Activated CD4-positive, alpha-beta T cell treated with anti-CD3 and anti-CD28 coated beads for 36 hours (primary cell): ENCODE data around the gene TRAPPC11. TPM values are rescaled to one million over a fixed set of nuclear protein-coding genes. Genes with fewer than 3 reads are reported as not detected.

ENCODE experiments used
- ATAC-seq: fragments of 200-7000 bp; cut with Tn5 transposase; one replicate; pipeline ENCODE4 v1.10.0; 2021; ENCODE audit warnings: mild to moderate bottlenecking, moderate library complexity
- CTCF ChIA-PET: fragments of 350-600 bp; sonication (Branson Sonifier 250); formaldehyde crosslinking; loops from one replicate; lab custom pipeline; 2021; ENCODE audit warnings: antibody characterized with exemption; lab: Charles Lee
- POLR2A ChIA-PET: fragments of 350-600 bp; sonication (Branson Sonifier 250); formaldehyde crosslinking; loops from one replicate; lab custom pipeline; 2021; ENCODE audit warnings: antibody characterized with exemption, inconsistent platforms; lab: Charles Lee
- DNase-seq: peaks from one replicate; pipeline ENCODE4 v3.0.0-alpha.2; 2020
- H3K27ac Mint-ChIP-seq: one replicate; pipeline ENCODE4 v1.8.0; 2021; ENCODE audit warnings: mixed read lengths
- H3K27me3 Mint-ChIP-seq: one replicate; pipeline ENCODE4 v1.8.0; 2021; ENCODE audit warnings: mixed read lengths
- H3K36me3 Mint-ChIP-seq: one replicate; pipeline ENCODE4 v1.8.0; 2021; ENCODE audit warnings: low read depth, mixed read lengths
- H3K4me1 Mint-ChIP-seq: one replicate; pipeline ENCODE4 v1.8.0; 2021; ENCODE audit warnings: mixed read lengths
- H3K4me3 Mint-ChIP-seq: one replicate; pipeline ENCODE4 v1.8.0; 2021; ENCODE audit warnings: mild to moderate bottlenecking, moderate library complexity, mixed read lengths
- H3K9me3 Mint-ChIP-seq: one replicate; pipeline ENCODE4 v1.8.0; 2021; ENCODE audit warnings: low read depth, mixed read lengths
- intact Hi-C, 2 experiments: fragments of 100-400 bp; cut with DNase I in 1 of 2; cut with micrococcal nuclease in 1 of 2; formaldehyde crosslinking; loops; one replicate each; pipeline versions ENCODE4 v1.14.2 to v1.15.1; 2022 to 2024; cut with DNase I, micrococcal nuclease
- total RNA-seq, 2 experiments: library from RNA; stranded (reverse); gene quantifications; one replicate each; pipeline ENCODE4 v1.2.3, GENCODE V29; 2021

The TRAPPC11 gene
- total RNA-seq, 2 experiments from 2014 or later, result 27.7 to 37.9 TPM

DNA sequence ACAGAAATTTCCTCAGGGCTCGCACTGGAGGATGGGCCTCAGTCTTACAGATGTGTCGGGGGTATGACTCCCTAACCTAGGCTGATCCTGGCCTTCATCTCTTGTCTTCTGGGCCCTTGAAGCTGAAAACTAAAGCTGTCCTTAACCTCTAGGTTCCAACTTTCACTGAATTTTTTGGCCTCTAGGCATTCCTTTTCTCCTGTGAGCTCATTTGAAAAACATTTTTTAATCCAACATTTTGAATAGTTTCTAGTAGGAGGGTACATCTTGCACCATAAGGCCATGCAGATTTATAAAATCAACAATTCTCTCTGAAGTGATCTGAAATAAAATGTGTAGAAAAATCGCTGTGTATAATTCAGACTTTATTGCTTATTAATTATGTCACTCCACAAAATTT lies 19.8 kb upstream of the TRAPPC11 start:
- no peak overlapping the region for H3K27ac Mint-ChIP-seq
- H3K4me1 Mint-ChIP-seq, result peaks cover 10% of the 10 kb centered on the region
- no peaks in the 10 kb centered on the region for H3K27me3 Mint-ChIP-seq
- no peak for DNase-seq
- H3K4me3 Mint-ChIP-seq, result no peak overlapping the region
- no peak for ATAC-seq
- POLR2A ChIA-PET, result no interaction called here
- intact Hi-C loops, result no loop called here
- CTCF ChIA-PET, result interaction anchor here (0.6 kb wide), 1 partner anchor 41 kb away, joined by 3 read pairs; no protein-coding TSS in a partner anchor
- no peaks in the 10 kb centered on the region for H3K9me3 Mint-ChIP-seq
- H3K36me3 Mint-ChIP-seq, result peaks cover 18% of the 10 kb centered on the region

DNA sequence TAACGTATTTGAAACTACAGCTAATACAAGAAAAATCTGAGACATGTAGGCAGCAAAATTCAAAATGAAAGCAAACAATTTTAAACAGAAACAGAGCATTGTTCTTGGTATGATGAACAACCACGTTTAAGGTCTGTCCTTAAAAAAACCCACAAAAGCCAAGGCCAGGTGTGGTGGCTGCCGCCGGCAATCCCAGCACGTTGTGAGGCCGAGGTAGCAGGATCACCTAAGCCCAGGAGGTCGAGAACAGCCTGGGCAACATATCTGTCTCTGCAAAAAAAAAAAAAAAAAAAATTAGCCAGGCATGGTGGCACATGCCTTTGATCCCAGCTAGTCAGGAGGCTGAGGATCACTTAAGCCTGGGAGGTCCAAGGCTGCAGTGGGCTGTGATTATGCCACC lies 13.8 kb upstream of the TRAPPC11 start:
- Mint-ChIP-seq H3K4me3 (no peak overlapping the region), H3K27ac (no peak overlapping the region), H3K9me3 (no peaks in the 10 kb centered on the region), H3K36me3 (peaks cover 32% of the 10 kb centered on the region), H3K4me1 (peaks cover 5% of the 10 kb centered on the region), H3K27me3 (no peaks in the 10 kb centered on the region)
- ATAC-seq (no peak), DNase-seq (no peak)
- intact Hi-C loops, result no loop called here
- ChIA-PET CTCF (no interaction called here), POLR2A (no interaction called here)

DNA sequence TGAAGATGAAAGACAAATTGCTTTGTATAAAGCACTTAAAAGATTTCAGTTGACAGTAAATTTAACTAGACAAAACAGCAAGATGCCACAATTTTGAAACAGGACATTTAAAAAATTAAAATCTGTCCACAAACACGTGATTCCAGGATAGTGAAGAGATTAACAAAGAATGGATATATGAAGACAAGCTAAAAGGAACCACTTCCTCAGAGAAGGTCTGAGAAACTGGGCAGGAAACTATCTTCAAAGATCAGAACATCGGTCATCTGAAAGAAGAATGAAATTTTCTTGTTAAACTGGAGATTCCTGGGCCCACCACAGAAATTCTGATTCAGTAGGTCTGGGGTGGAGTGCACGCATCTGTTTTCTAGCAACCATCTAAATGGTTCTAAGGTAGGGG lies 1.5 kb upstream of the TRAPPC11 start:
- Mint-ChIP-seq H3K4me1 (peaks cover 31% of the 10 kb centered on the region), H3K4me3 (peak overlapping the region; percentile 97), H3K36me3 (peaks cover 26% of the 10 kb centered on the region), H3K9me3 (no peaks in the 10 kb centered on the region), H3K27me3 (no peaks in the 10 kb centered on the region), H3K27ac (no peak overlapping the region)
- CTCF ChIA-PET, result no interaction called here
- ATAC-seq (no peak), DNase-seq (no peak)
- intact Hi-C loops, result loop anchor here in 1 of 2 experiments (5.0 to 10.0 kb wide), 4 partner anchors 577 to 1815 kb away; partner anchors contain the start of genes ACSL1, CCDC110 and DCTD
- POLR2A ChIA-PET, result no interaction called here

DNA sequence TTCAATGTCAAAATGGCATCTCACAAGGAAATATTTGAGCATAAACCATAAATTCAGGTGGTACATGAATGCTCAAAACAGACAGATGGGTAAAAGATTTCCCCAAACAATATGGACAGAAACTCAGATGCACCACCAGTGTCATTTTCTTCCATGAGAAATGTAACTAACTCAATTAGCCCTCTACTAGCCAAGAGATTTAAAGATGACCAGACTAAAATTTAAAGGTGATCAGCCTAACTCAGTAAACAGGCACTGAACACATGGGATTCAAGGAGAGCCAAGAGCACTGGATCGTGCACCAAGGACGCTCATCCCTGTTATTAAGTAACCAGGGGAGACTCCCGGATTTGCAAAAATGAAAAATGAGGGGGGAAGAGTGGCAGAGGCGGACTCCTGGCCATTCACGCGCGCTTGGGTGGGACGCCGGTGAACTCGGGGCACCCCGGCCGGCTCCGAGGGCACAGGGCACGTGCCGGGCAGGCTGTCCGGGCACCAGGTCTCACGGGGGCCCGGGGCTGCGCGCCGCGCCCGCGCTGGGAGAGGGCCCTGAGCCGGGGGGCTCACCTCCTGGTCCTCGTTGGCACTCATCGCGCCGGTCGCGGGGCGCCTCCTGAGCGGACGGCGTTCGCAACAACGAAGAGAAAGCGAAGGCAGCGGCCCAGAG lies 598 bp upstream of the TRAPPC11 start:
- intact Hi-C loops, result loop anchor here (1.0 to 10.0 kb wide), 9 partner anchors 64 to 1814 kb away; partner anchors contain the start of genes CDKN2AIP (in 2 of the 2), ACSL1 (in 1 of the 2), CCDC110 (in 1 of the 2) and CENPU (in 1 of the 2)
- Mint-ChIP-seq H3K9me3 (no peaks in the 10 kb centered on the region), H3K4me1 (peaks cover 31% of the 10 kb centered on the region), H3K4me3 (peak overlapping the region; percentile 97), H3K27me3 (no peaks in the 10 kb centered on the region), H3K27ac (peak overlapping the region; percentile 95), H3K36me3 (peaks cover 19% of the 10 kb centered on the region)
- DNase-seq (peak; percentile 34), ATAC-seq (no peak)
- ChIA-PET POLR2A (no interaction called here), CTCF (no interaction called here)

GRCh38 chr4:183659872-183660242 lies 764 bp downstream of the TRAPPC11 start:
- ATAC-seq, result no peak
- Mint-ChIP-seq H3K36me3 (peaks cover 17% of the 10 kb centered on the region), H3K27me3 (no peaks in the 10 kb centered on the region), H3K4me1 (peaks cover 35% of the 10 kb centered on the region), H3K27ac (peak overlapping the region; percentile 88), H3K9me3 (no peaks in the 10 kb centered on the region), H3K4me3 (peak overlapping the region; percentile 97)
- ChIA-PET POLR2A (interaction anchor here (0.6 kb wide), 1 partner anchor 151 kb away, joined by 5 read pairs; no protein-coding TSS in a partner anchor), CTCF (interaction anchor here (0.5 to 1.3 kb wide), 3 partner anchors 10 to 799 kb away, joined by 4 to 5 read pairs (median 4); no protein-coding TSS in a partner anchor)
- intact Hi-C loops, result loop anchor here (1.0 to 10.0 kb wide), 9 partner anchors 63 to 1812 kb away; partner anchors contain the start of genes CDKN2AIP (in 2 of the 2), ACSL1 (in 1 of the 2), CCDC110 (in 1 of the 2) and CENPU (in 1 of the 2)
- no peak for DNase-seq

DNA sequence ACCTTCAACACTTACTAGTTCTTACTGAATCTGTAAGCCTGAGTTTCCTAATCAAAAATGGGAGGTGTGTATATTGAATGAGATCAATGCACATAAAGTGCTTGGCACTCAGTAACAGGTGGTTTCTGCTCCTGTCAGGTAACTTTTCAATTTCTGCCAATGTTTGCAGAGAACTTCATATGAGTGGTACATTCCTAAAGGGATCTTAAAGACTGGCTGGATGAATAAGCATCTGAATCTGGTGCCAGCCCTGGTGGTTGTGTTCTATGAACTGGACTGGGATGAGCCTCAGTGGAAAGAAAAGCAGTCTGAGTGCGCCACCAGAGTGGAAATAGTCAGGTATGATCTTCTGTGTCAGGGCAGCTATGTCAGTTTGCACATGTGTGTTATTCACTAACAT lies 7.0 kb downstream of the TRAPPC11 start:
- ATAC-seq (no peak), DNase-seq (no peak)
- intact Hi-C loops, result no loop called here
- Mint-ChIP-seq H3K27me3 (no peaks in the 10 kb centered on the region), H3K27ac (no peak overlapping the region), H3K9me3 (no peaks in the 10 kb centered on the region), H3K4me3 (no peak overlapping the region), H3K4me1 (peaks cover 7% of the 10 kb centered on the region), H3K36me3 (peaks cover 28% of the 10 kb centered on the region)
- ChIA-PET CTCF (interaction anchor here (1.1 kb wide), 1 partner anchor 9 kb away, joined by 3 read pairs; no protein-coding TSS in a partner anchor), POLR2A (no interaction called here)

- Mint-ChIP-seq H3K4me1 (peaks cover 3% of the 10 kb centered on the region), H3K4me3 (no peak overlapping the region), H3K36me3 (peaks cover 31% of the 10 kb centered on the region), H3K9me3 (no peaks in the 10 kb centered on the region), H3K27ac (no peak overlapping the region), H3K27me3 (no peaks in the 10 kb centered on the region)
- no peak for ATAC-seq
- POLR2A ChIA-PET, result no interaction called here
- no peak for DNase-seq
- intact Hi-C loops, result no loop called here
- CTCF ChIA-PET, result interaction anchor here (0.9 kb wide), 1 partner anchor 10 kb away, joined by 5 read pairs; no protein-coding TSS in a partner anchor
Measured at GRCh38 chr4:183670251-183670650, 11.2 kb downstream of the TRAPPC11 start.

DNA sequence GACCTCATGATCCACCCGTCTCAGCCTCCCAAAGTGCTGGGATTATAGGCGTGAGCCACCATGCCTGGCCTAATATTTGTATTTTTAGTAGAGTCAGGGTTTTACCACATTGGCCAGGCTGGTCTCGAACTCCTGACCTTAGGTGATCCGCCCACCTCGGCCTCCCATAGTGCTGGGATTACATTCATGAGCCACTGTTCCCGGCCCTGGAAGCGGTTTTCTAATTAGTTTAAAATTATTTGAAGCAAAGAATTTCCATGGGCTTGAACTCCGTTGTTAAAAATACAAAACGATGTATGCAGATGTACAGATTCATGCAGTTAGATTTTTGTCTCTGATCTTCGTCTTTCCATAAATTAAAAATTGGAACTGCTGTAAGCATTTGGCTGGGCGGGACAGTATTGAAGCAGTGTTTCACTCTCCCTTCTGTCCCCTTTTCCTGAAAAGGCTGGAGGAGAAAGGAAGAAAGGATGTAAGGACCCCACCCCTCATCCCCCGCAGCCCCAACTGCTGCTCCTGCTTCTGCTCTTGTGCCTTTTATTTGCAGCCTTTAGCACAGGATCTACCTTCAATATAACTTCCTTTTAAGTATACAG lies 12.0 kb downstream of the TRAPPC11 start:
- intact Hi-C loops, result no loop called here
- H3K27ac Mint-ChIP-seq, result no peak overlapping the region
- no peaks in the 10 kb centered on the region for H3K9me3 Mint-ChIP-seq
- no peaks in the 10 kb centered on the region for H3K4me1 Mint-ChIP-seq
- H3K4me3 Mint-ChIP-seq, result no peak overlapping the region
- H3K27me3 Mint-ChIP-seq, result no peaks in the 10 kb centered on the region
- H3K36me3 Mint-ChIP-seq, result peaks cover 28% of the 10 kb centered on the region
- POLR2A ChIA-PET, result no interaction called here
- no peak for ATAC-seq
- DNase-seq, result no peak
- CTCF ChIA-PET, result no interaction called here

GRCh38 chr4:183674153-183674552 lies 15.1 kb downstream of the TRAPPC11 start:
- H3K9me3 Mint-ChIP-seq, result no peaks in the 10 kb centered on the region
- POLR2A ChIA-PET, result no interaction called here

DNA sequence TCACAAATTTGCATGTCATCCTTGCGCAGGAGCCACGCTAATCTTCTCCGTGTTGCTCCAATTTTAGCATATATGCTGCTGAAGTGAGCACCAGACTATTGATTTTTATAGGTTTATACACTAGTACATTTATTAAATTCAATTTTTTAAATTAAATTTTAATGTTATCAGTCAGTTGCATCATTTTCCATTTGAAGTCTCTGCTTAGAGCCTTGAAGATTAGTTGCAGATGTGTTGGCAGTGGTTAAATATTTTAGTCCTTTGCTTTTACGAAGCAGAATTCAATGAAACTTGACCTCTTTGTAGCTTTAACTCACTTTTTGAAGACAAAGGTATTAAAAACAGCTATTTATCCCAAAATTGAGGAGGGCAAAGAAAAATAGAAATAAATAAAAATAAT lies 16.5 kb downstream of the TRAPPC11 start:
- Mint-ChIP-seq H3K27ac (no peak overlapping the region), H3K4me1 (no peaks in the 10 kb centered on the region), H3K4me3 (no peak overlapping the region), H3K36me3 (peaks cover 20% of the 10 kb centered on the region), H3K27me3 (no peaks in the 10 kb centered on the region), H3K9me3 (no peaks in the 10 kb centered on the region)
- DNase-seq, result no peak
- CTCF ChIA-PET, result interaction anchor here (1.0 kb wide), 1 partner anchor 10 kb away, joined by 3 read pairs; no protein-coding TSS in a partner anchor
- POLR2A ChIA-PET, result no interaction called here
- ATAC-seq, result no peak
- intact Hi-C loops, result no loop called here

More at GRCh38 chr4:183674153-183674552, 15.1 kb downstream of the TRAPPC11 start:
- Mint-ChIP-seq H3K4me3 (no peak overlapping the region), H3K27me3 (no peaks in the 10 kb centered on the region), H3K4me1 (no peaks in the 10 kb centered on the region), H3K36me3 (peaks cover 23% of the 10 kb centered on the region), H3K27ac (no peak overlapping the region)
- CTCF ChIA-PET, result no interaction called here
- DNase-seq, result no peak
- ATAC-seq, result no peak
- intact Hi-C loops, result no loop called here

GRCh38 chr4:183681119-183681518 lies 22.0 kb downstream of the TRAPPC11 start:
- ATAC-seq (no peak), DNase-seq (no peak)
- POLR2A ChIA-PET, result no interaction called here
- H3K27ac Mint-ChIP-seq, result no peak overlapping the region
- no peak overlapping the region for H3K4me3 Mint-ChIP-seq
- H3K4me1 Mint-ChIP-seq, result no peaks in the 10 kb centered on the region
- no peaks in the 10 kb centered on the region for H3K27me3 Mint-ChIP-seq
- CTCF ChIA-PET, result interaction anchor here (0.6 kb wide), 2 partner anchors 9 to 42 kb away, joined by 3 to 5 read pairs; no protein-coding TSS in a partner anchor
- peaks cover 17% of the 10 kb centered on the region for H3K36me3 Mint-ChIP-seq
- intact Hi-C loops, result no loop called here
- no peaks in the 10 kb centered on the region for H3K9me3 Mint-ChIP-seq
